Activated CD8-positive, alpha-beta memory T cell treated with anti-CD3 and anti-CD28 coated beads, Interleukin-2, amount 10 ng/mL, durations not matched to agents 7 days and 5 days (primary cell): ENCODE results near the gene TEX29. TPM values are rescaled to one million over a fixed set of nuclear protein-coding genes. Genes with fewer than 3 reads are reported as not detected.

Experiments
- ATAC-seq: fragments of 150-1000 bp; cut with Tn5 transposase; one replicate; pipeline ENCODE4 v1.10.0; 2021; ENCODE audit warnings: moderate library complexity
- CTCF ChIA-PET: fragments of 350-600 bp; sonication (Branson Sonifier 250); formaldehyde crosslinking; loops from one replicate; lab custom pipeline; 2021; ENCODE audit warnings: antibody characterized with exemption; lab: Charles Lee
- DNase-seq: peaks from one replicate; pipeline ENCODE4 v3.0.0-alpha.2; 2020
- H3K27ac Mint-ChIP-seq: one replicate; pipeline ENCODE4 v1.8.0; 2021; ENCODE audit warnings: mild to moderate bottlenecking, mixed read lengths
- H3K27me3 Mint-ChIP-seq: one replicate; pipeline ENCODE4 v1.8.0; 2021; ENCODE audit warnings: mixed read lengths
- H3K36me3 Mint-ChIP-seq: one replicate; pipeline ENCODE4 v1.8.0; 2021; ENCODE audit warnings: mild to moderate bottlenecking, mixed read lengths
- H3K4me1 Mint-ChIP-seq: one replicate; pipeline ENCODE4 v1.8.0; 2021; ENCODE audit warnings: mixed read lengths
- H3K4me3 Mint-ChIP-seq: one replicate; pipeline ENCODE4 v1.8.0; 2021; ENCODE audit warnings: mild to moderate bottlenecking, moderate library complexity, mixed read lengths
- H3K9me3 Mint-ChIP-seq: one replicate; pipeline ENCODE4 v1.8.0; 2022; ENCODE audit warnings: low read depth, mixed read lengths
- total RNA-seq, 2 experiments: library from RNA; stranded (reverse); gene quantifications; one replicate each; pipeline ENCODE4 v1.2.3, GENCODE V29; 2021

The TEX29 gene
- total RNA-seq, 2 experiments from 2014 or later: 0.40 to 0.96 TPM

- peaks cover 37% of the 10 kb centered on the region for H3K36me3 Mint-ChIP-seq
- H3K27ac Mint-ChIP-seq: no peak overlapping the region
- H3K27me3 Mint-ChIP-seq: no peaks in the 10 kb centered on the region
- peaks cover 25% of the 10 kb centered on the region for H3K4me1 Mint-ChIP-seq
- no peak for DNase-seq
- no peaks in the 10 kb centered on the region for H3K9me3 Mint-ChIP-seq
- no peak overlapping the region for H3K4me3 Mint-ChIP-seq
- ATAC-seq: no peak
- CTCF ChIA-PET: no interaction called here
These were observed 22.0 kb upstream of the TEX29 start for GRCh38 chr13:111298214-111298975.

- Mint-ChIP-seq H3K4me1 (peaks cover 33% of the 10 kb centered on the region), H3K36me3 (peaks cover 62% of the 10 kb centered on the region), H3K27ac (no peak overlapping the region), H3K9me3 (no peaks in the 10 kb centered on the region), H3K27me3 (no peaks in the 10 kb centered on the region), H3K4me3 (no peak overlapping the region)
- no peak for ATAC-seq
- CTCF ChIA-PET: no interaction called here
- DNase-seq: no peak
These were observed 18.3 kb upstream of the TEX29 start for GRCh38 chr13:111302045-111302726.

- Mint-ChIP-seq H3K4me1 (peaks cover 27% of the 10 kb centered on the region), H3K4me3 (no peak overlapping the region), H3K36me3 (peaks cover 63% of the 10 kb centered on the region), H3K27me3 (no peaks in the 10 kb centered on the region), H3K9me3 (peaks cover under 1% of the 10 kb centered on the region), H3K27ac (peak overlapping the region; percentile 91)
- DNase-seq: no peak
- CTCF ChIA-PET: no interaction called here
- ATAC-seq: no peak
These were observed 16.9 kb upstream of the TEX29 start for GRCh38 chr13:111303559-111303958.

- Mint-ChIP-seq H3K4me1 (peaks cover 27% of the 10 kb centered on the region), H3K36me3 (peaks cover 66% of the 10 kb centered on the region), H3K27me3 (no peaks in the 10 kb centered on the region), H3K9me3 (peaks cover 3% of the 10 kb centered on the region), H3K4me3 (peak overlapping the region; percentile 55), H3K27ac (peak overlapping the region; percentile 91)
- CTCF ChIA-PET: no interaction called here
- DNase-seq (peak; percentile 80), ATAC-seq (peak; percentile 93)
These were observed 16.3 kb upstream of the TEX29 start for GRCh38 chr13:111304041-111304544.

GRCh38 chr13:111304603-111305289, 15.7 kb upstream of the TEX29 start:
- CTCF ChIA-PET: interaction anchor here (0.7 kb wide), 1 partner anchor 97 kb away, joined by 3 read pairs; no protein-coding TSS in a partner anchor
- H3K36me3 Mint-ChIP-seq: peaks cover 68% of the 10 kb centered on the region
- H3K27ac Mint-ChIP-seq: peak overlapping the region; percentile 91
- H3K4me3 Mint-ChIP-seq: peak overlapping the region; percentile 55
- H3K9me3 Mint-ChIP-seq: peaks cover 3% of the 10 kb centered on the region
- peak; percentile 45 for DNase-seq
- H3K27me3 Mint-ChIP-seq: no peaks in the 10 kb centered on the region
- peaks cover 27% of the 10 kb centered on the region for H3K4me1 Mint-ChIP-seq
- ATAC-seq: no peak

GRCh38 chr13:111312944-111313590, 7.4 kb upstream of the TEX29 start:
- ATAC-seq (no peak), DNase-seq (no peak)
- Mint-ChIP-seq H3K27me3 (no peaks in the 10 kb centered on the region), H3K4me1 (peaks cover 4% of the 10 kb centered on the region), H3K9me3 (peaks cover 21% of the 10 kb centered on the region), H3K36me3 (peaks cover 44% of the 10 kb centered on the region), H3K4me3 (no peak overlapping the region), H3K27ac (no peak overlapping the region)
- CTCF ChIA-PET: no interaction called here

DNA sequence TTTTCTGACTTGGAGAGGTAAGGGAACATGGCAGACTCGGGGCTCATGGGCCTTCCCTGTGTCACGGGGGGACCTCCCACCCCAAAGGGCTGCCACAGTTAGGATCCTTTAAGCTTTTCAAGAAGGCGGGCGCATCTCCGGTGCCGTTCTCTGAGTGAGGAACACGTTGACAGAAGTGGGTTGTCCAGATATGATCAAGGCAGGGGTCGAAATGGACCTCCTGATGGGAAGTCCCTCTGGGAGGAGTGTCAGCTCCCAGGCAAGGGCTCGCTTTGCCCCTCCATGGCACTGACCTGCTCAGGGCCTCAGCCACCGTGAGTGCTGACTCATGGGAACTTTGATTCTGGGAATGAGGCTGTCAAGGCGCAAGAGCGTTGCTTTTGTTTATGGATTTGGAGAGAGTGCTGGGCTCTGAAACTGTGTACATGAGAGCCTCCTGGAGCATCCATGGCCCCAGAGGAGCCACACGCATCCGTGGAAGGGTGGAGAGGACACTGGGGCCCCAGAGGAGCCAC, 6.5 kb upstream of the TEX29 start:
- no peak for ATAC-seq
- Mint-ChIP-seq H3K4me3 (no peak overlapping the region), H3K36me3 (peaks cover 37% of the 10 kb centered on the region), H3K4me1 (peaks cover 4% of the 10 kb centered on the region), H3K9me3 (peaks cover 18% of the 10 kb centered on the region), H3K27ac (no peak overlapping the region), H3K27me3 (no peaks in the 10 kb centered on the region)
- no peak for DNase-seq
- CTCF ChIA-PET: no interaction called here

- no peak for ATAC-seq
- Mint-ChIP-seq H3K4me3 (no peak overlapping the region), H3K27me3 (no peaks in the 10 kb centered on the region)
These were observed 5.6 kb upstream of the TEX29 start for GRCh38 chr13:111314852-111315251.

GRCh38 chr13:111315347-111315995, 5.0 kb upstream of the TEX29 start:
- H3K9me3 Mint-ChIP-seq: peaks cover 13% of the 10 kb centered on the region
- CTCF ChIA-PET: no interaction called here
- H3K27ac Mint-ChIP-seq: no peak overlapping the region
- no peak for ATAC-seq
- H3K36me3 Mint-ChIP-seq: peaks cover 25% of the 10 kb centered on the region
- no peaks in the 10 kb centered on the region for H3K27me3 Mint-ChIP-seq
- no peak overlapping the region for H3K4me3 Mint-ChIP-seq
- DNase-seq: no peak
- H3K4me1 Mint-ChIP-seq: peaks cover 4% of the 10 kb centered on the region

More at GRCh38 chr13:111314852-111315251, 5.6 kb upstream of the TEX29 start:
- Mint-ChIP-seq H3K27ac (no peak overlapping the region), H3K4me1 (peaks cover 4% of the 10 kb centered on the region), H3K36me3 (peaks cover 31% of the 10 kb centered on the region), H3K9me3 (peaks cover 18% of the 10 kb centered on the region)
- CTCF ChIA-PET: no interaction called here
- DNase-seq: no peak

GRCh38 chr13:111316161-111316730, 4.2 kb upstream of the TEX29 start:
- H3K9me3 Mint-ChIP-seq: peaks cover 7% of the 10 kb centered on the region
- no peaks in the 10 kb centered on the region for H3K27me3 Mint-ChIP-seq
- H3K36me3 Mint-ChIP-seq: peaks cover 17% of the 10 kb centered on the region
- H3K27ac Mint-ChIP-seq: no peak overlapping the region
- ATAC-seq (no peak), DNase-seq (no peak)
- H3K4me1 Mint-ChIP-seq: peaks cover 4% of the 10 kb centered on the region
- CTCF ChIA-PET: interaction anchor here (0.5 kb wide), 1 partner anchor 244 kb away, joined by 3 read pairs; no protein-coding TSS in a partner anchor
- no peak overlapping the region for H3K4me3 Mint-ChIP-seq

DNA sequence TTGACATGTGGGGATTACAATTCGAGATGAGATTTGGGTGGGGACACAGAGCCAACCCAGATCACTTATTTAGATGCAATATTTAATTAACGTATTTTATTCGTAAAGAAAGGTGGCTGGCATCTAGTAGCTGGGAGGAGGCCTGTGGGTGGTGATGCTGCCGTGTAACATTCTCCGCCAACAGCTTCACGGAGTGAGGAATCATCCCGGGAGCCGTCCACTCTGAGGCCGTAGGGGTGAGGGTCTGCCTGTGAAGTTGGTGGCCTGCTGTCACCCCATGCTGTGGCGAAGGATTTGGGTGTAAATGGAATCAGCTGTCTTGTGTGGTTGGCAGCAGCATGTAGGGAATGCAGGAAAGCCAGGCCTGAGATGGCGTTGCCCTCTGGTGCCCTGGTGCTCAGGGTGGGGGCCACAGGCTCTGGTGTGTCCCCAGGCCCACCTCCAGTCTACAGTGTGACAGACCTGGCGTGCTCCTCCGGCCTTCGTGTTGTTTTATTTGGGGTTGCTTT, 3.3 kb upstream of the TEX29 start:
- Mint-ChIP-seq H3K9me3 (peaks cover 3% of the 10 kb centered on the region), H3K4me1 (peaks cover 4% of the 10 kb centered on the region), H3K4me3 (no peak overlapping the region), H3K27me3 (no peaks in the 10 kb centered on the region), H3K36me3 (peaks cover 8% of the 10 kb centered on the region), H3K27ac (no peak overlapping the region)
- CTCF ChIA-PET: interaction anchor here (0.5 kb wide), 1 partner anchor 244 kb away, joined by 3 read pairs; no protein-coding TSS in a partner anchor
- no peak for ATAC-seq
- DNase-seq: no peak
